Measurements from ENCODE around the gene LIPC. TPM values are rescaled to one million over a fixed set of nuclear protein-coding genes. Genes with fewer than 3 reads are reported as not detected.

Gene LIPC
- total RNA-seq, 1 experiment from 2014 or later = not detected

GRCh38 chr15:58463815-58464650, 32.2 kb downstream of the LIPC start (continued):
- no peak for TF ChIP-seq FOSL1 (IDR thresholded peaks at IDR 0.05; ENCODE audit: low read depth)
- TF ChIP-seq ZFX (IDR thresholded peaks at IDR 0.05) = no peak
- no peak for TF ChIP-seq POLR2AphosphoS5 (IDR thresholded peaks at IDR 0.05; ENCODE audit: low read depth, low read length)
- TF ChIP-seq EGR1 (IDR thresholded peaks at IDR 0.05; ENCODE audit: low read depth) = no peak
- no peak for TF ChIP-seq REST (IDR thresholded peaks at IDR 0.05; ENCODE audit: low read depth)
- TF ChIP-seq CEBPB (IDR thresholded peaks at IDR 0.05; ENCODE audit: low read depth) = no peak
- no peak for TF ChIP-seq JUND (IDR thresholded peaks at IDR 0.05)

- Histone ChIP-seq H3K4me3 (replicated peaks in 1 of 2; ENCODE audit: low read depth in 1 of 2, low read length in 2 of 2) (no peak overlapping the region), H3K9me2 (ENCODE audit: insufficient read depth) (no peaks in the 10 kb centered on the region), H3K9me3 (ENCODE audit: control insufficient read depth in 1 of 2, insufficient read depth in 1 of 2, low read depth in 1 of 2, low read length in 2 of 2) (no peaks in the 10 kb centered on the region), H2AFZ (ENCODE audit: low read depth, low read length, poor library complexity, severe bottlenecking) (no peak overlapping the region), H3K36me3 (ENCODE audit: control insufficient read depth in 1 of 2, insufficient read depth in 2 of 2, low read length in 2 of 2) (no peaks in the 10 kb centered on the region), H3K79me2 (ENCODE audit: insufficient read depth, low read length) (no peaks in the 10 kb centered on the region), H4K20me1 (ENCODE audit: insufficient read depth) (no peaks in the 10 kb centered on the region), H3K27ac (ENCODE audit: low read depth, low read length) (no peak overlapping the region), H3K4me1 (ENCODE audit: control insufficient read depth in 1 of 2, insufficient read depth in 2 of 2, low read length in 2 of 2) (peaks cover 46 to 64% of the 10 kb centered on the region in 2 experiments), H3K4me2 (ENCODE audit: low read length) (no peak overlapping the region), H3K9ac (ENCODE audit: low read length) (no peak overlapping the region), H3K27me3 (ENCODE audit: insufficient read depth, low read length) (no peaks in the 10 kb centered on the region)
- no TSS peak for BruUV-seq (replicated peaks)
- no peak for TF ChIP-seq REST (IDR thresholded peaks at IDR 0.05; ENCODE audit: low read depth)
- no peak for TF ChIP-seq FOSL1 (IDR thresholded peaks at IDR 0.05; ENCODE audit: low read depth)
- TF ChIP-seq EGR1 (IDR thresholded peaks at IDR 0.05; ENCODE audit: low read depth) = no peak
- no peak for TF ChIP-seq CEBPB (IDR thresholded peaks at IDR 0.05; ENCODE audit: low read depth)
- no peak for TF ChIP-seq MAX (IDR thresholded peaks at IDR 0.05)
- TF ChIP-seq ZFX (IDR thresholded peaks at IDR 0.05) = no peak
- no peak for TF ChIP-seq POLR2AphosphoS5 (IDR thresholded peaks at IDR 0.05; ENCODE audit: low read depth, low read length)
- no peak for TF ChIP-seq EZH2 (IDR thresholded peaks at IDR 0.05)
- no peak for TF ChIP-seq ZNF274 (IDR thresholded peaks at IDR 0.05; ENCODE audit: low read depth, low read length)
- POLR2A ChIA-PET = no interaction called here
- CTCF ChIA-PET = no interaction called here
- intact Hi-C loops (cut with micrococcal nuclease) = no loop called here
- RAD21 ChIA-PET (ENCODE audit: low non-redundant PET in 1 of 2, low total read pairs in 2 of 2, uncharacterized antibody in 2 of 2, unreplicated experiment in 2 of 2) = no interaction called here
- no peak for ATAC-seq
- DNase-seq (ENCODE audit: low read depth, low spot score) = no peak
These were observed 33.3 kb downstream of the LIPC start for GRCh38 chr15:58465070-58465469.
